A673 (cell line): ENCODE results near the gene AMPD2. TPM values are rescaled to one million over a fixed set of nuclear protein-coding genes. Genes with fewer than 3 reads are reported as not detected.
A peak's percentile ranks its signal among the peaks of the same experiment; 100 is the strongest.

Experiments used
- BruUV-seq: library from RNA; stranded (reverse); fragments of 400-500 nt; replicated peaks from 2 replicates; lab custom pipeline; 2021; lab: Mats Ljungman, UMichigan
- CTCF ChIA-PET: fragments of 300-600 bp; sonication (Branson Sonifier 250); formaldehyde crosslinking; loops from one replicate; lab custom pipeline; 2022; ENCODE audit warnings: antibody characterized with exemption; lab: Charles Lee
- POLR2A ChIA-PET: fragments of 300-600 bp; sonication (Branson Sonifier 250); formaldehyde crosslinking; loops from one replicate; lab custom pipeline; 2022; ENCODE audit warnings: antibody characterized with exemption; ENCODE audit not compliant: low non-redundant PET; lab: Charles Lee
- DNase-seq: peaks from one replicate; pipeline ENCODE4 v3.0.0-alpha.2; 2015; ENCODE audit warnings: low spot score
- H3K27ac ChIP-seq: fragments of 200-600 bp; sonication (generic); 2 replicates; pipeline ENCODE4 v1.5.1; 2016; ENCODE audit warnings: mixed run types, low read depth, mild to moderate bottlenecking, mixed read lengths, antibody characterized with exemption, low read length; ENCODE audit not compliant: poor library complexity, severe bottlenecking
- H3K27me3 ChIP-seq: fragments of 200-600 bp; sonication (generic); replicated peaks from 2 replicates; pipeline ENCODE4 v1.6.1; 2017; ENCODE audit warnings: mixed run types, low read depth, mild to moderate bottlenecking, mixed read lengths, antibody characterized with exemption, low read length; ENCODE audit not compliant: insufficient read depth, poor library complexity
- H3K36me3 ChIP-seq: fragments of 200-600 bp; sonication (generic); 2 replicates; pipeline ENCODE4 v1.6.1; 2016; ENCODE audit warnings: mixed run types, mild to moderate bottlenecking, mixed read lengths, antibody characterized with exemption, low read length; ENCODE audit not compliant: insufficient read depth, poor library complexity, severe bottlenecking
- H3K4me1 ChIP-seq: fragments of 200-600 bp; sonication (generic); 2 replicates; pipeline ENCODE4 v1.6.1; 2017; ENCODE audit warnings: mixed run types, mild to moderate bottlenecking, mixed read lengths, antibody characterized with exemption, low read length; ENCODE audit not compliant: insufficient read depth, poor library complexity, severe bottlenecking
- H3K4me3 ChIP-seq: fragments of 200-600 bp; sonication (generic); 2 replicates; pipeline ENCODE4 v1.5.1; 2016; ENCODE audit warnings: low read depth, mixed run types, mild to moderate bottlenecking, mixed read lengths, low read length; ENCODE audit not compliant: poor library complexity, severe bottlenecking
- H3K9me3 ChIP-seq: fragments of 200-600 bp; sonication (generic); 2 replicates; pipeline ENCODE4 v1.6.1; 2016; ENCODE audit warnings: mixed run types, low read depth, mild to moderate bottlenecking, mixed read lengths, antibody characterized with exemption, low read length; ENCODE audit not compliant: poor library complexity, severe bottlenecking
- CTCF ChIP-seq: fragments of 300-800, 200-600 bp; sonication (generic); conservative IDR thresholded peaks from 2 replicates; pipeline ENCODE4 v1.5.1; 2017; ENCODE audit warnings: low read depth, mild to moderate bottlenecking, antibody characterized with exemption, low read length, moderate library complexity, mixed read lengths
- EZH2 ChIP-seq: fragments of 200-600 bp; sonication (generic); IDR thresholded peaks from 2 replicates; pipeline ENCODE4 v1.6.1; 2017; ENCODE audit warnings: borderline replicate concordance, low read depth, mild to moderate bottlenecking, mixed read lengths, antibody characterized with exemption, low read length; ENCODE audit not compliant: poor library complexity, severe bottlenecking
- intact Hi-C: fragments of 100-400 bp; cut with micrococcal nuclease; formaldehyde crosslinking; loops from one replicate; pipeline ENCODE4 v1.10.0; 2022; ENCODE audit not compliant: unreplicated experiment
- total RNA-seq: library from RNA; stranded (reverse); gene quantifications from 2 replicates; pipeline ENCODE4 v1.2.3, GENCODE V29; 2021

The AMPD2 gene
- total RNA-seq, 1 experiment from 2014 or later = 132 TPM

GRCh38 chr1:109642626-109643025, 23.0 kb downstream of the AMPD2 start:
- Histone ChIP-seq H3K4me3 (no peak overlapping the region), H3K36me3 (no peaks in the 10 kb centered on the region), H3K27me3 (no peaks in the 10 kb centered on the region), H3K4me1 (peaks cover 14% of the 10 kb centered on the region), H3K9me3 (no peaks in the 10 kb centered on the region), H3K27ac (no peak overlapping the region)
- BruUV-seq = no TSS peak
- intact Hi-C loops = loop anchor here (5.0 kb wide), 3 partner anchors 95 to 345 kb away; partner anchors contain the start of gene GNAI3
- no peak for TF ChIP-seq EZH2
- no peak for TF ChIP-seq CTCF
- ChIA-PET CTCF (no interaction called here), POLR2A (no interaction called here)
- DNase-seq = no peak

GRCh38 chr1:109643385-109644230, 24.0 kb downstream of the AMPD2 start:
- no TSS peak for BruUV-seq
- Histone ChIP-seq H3K27ac (peak overlapping the region; percentile 40), H3K4me1 (peaks cover 14% of the 10 kb centered on the region), H3K4me3 (no peak overlapping the region), H3K27me3 (no peaks in the 10 kb centered on the region), H3K9me3 (no peaks in the 10 kb centered on the region), H3K36me3 (no peaks in the 10 kb centered on the region)
- intact Hi-C loops = loop anchor here (5.0 kb wide), 3 partner anchors 96 to 344 kb away; partner anchors contain the start of gene GNAI3
- POLR2A ChIA-PET = no interaction called here
- peak; percentile 85 for DNase-seq
- TF ChIP-seq CTCF = peak; percentile 94
- no peak for TF ChIP-seq EZH2
- CTCF ChIA-PET = interaction anchor here (0.7 kb wide), 1 partner anchor 24 kb away, joined by 4 read pairs; the partner anchor contains the start of gene GSTM2

GRCh38 chr1:109644670-109645069, 25.0 kb downstream of the AMPD2 start:
- H3K4me1 ChIP-seq = peaks cover 25% of the 10 kb centered on the region
- ChIA-PET POLR2A (no interaction called here), CTCF (no interaction called here)
- H3K36me3 ChIP-seq = no peaks in the 10 kb centered on the region
- H3K9me3 ChIP-seq = no peaks in the 10 kb centered on the region
- intact Hi-C loops = loop anchor here (5.0 kb wide), 3 partner anchors 97 to 343 kb away; partner anchors contain the start of gene GNAI3
- DNase-seq = no peak
- TF ChIP-seq CTCF (no peak), EZH2 (no peak)
- no peak overlapping the region for H3K27ac ChIP-seq
- H3K4me3 ChIP-seq = no peak overlapping the region
- BruUV-seq = no TSS peak
- H3K27me3 ChIP-seq = no peaks in the 10 kb centered on the region
